Testis (tissue), 2 donors: ENCODE measurements around the gene KIF1C.

Experiments
- POLR2A ChIP-seq: fragments of 450-650 bp; IDR thresholded peaks from one replicate; pipeline ENCODE4 v1.6.1; 2017; ENCODE audit warnings: antibody characterized with exemption, mild to moderate bottlenecking, moderate library complexity
- TF ChIP-seq, protein P1 (sequence below), 3 experiments: fragments of 450-650 bp in 2 of 3; fragments of 200-600 bp in 1 of 3; sonication (generic) in 1 of 3; IDR thresholded peaks; one replicate each; pipeline ENCODE4 v1.5.1; 2016 to 2019; ENCODE audit warnings: antibody characterized with exemption in 3 of 3, mild to moderate bottlenecking in 2 of 3, moderate library complexity in 1 of 3

GRCh38 chr17:5068236-5068635, 70.5 kb downstream of the KIF1C start:
- TF ChIP-seq, protein P1, sequence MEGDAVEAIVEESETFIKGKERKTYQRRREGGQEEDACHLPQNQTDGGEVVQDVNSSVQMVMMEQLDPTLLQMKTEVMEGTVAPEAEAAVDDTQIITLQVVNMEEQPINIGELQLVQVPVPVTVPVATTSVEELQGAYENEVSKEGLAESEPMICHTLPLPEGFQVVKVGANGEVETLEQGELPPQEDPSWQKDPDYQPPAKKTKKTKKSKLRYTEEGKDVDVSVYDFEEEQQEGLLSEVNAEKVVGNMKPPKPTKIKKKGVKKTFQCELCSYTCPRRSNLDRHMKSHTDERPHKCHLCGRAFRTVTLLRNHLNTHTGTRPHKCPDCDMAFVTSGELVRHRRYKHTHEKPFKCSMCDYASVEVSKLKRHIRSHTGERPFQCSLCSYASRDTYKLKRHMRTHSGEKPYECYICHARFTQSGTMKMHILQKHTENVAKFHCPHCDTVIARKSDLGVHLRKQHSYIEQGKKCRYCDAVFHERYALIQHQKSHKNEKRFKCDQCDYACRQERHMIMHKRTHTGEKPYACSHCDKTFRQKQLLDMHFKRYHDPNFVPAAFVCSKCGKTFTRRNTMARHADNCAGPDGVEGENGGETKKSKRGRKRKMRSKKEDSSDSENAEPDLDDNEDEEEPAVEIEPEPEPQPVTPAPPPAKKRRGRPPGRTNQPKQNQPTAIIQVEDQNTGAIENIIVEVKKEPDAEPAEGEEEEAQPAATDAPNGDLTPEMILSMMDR (IDR thresholded peaks at IDR 0.05): no peak
- no peak for TF ChIP-seq POLR2A
